Measurements from ENCODE around the gene RRP15.

RRP15 gene

GRCh38 chr1:218342091-218342490, 57.0 kb downstream of the RRP15 start:
- no peak for DNase-seq

- peak; percentile 85 for DNase-seq
These were observed 60.0 kb downstream of the RRP15 start, which contains the start of gene TGFB2 for GRCh38 chr1:218344814-218345672. Gene TGFB2 (plus strand): TSS chr1:218345336. CDS start chr1:218346702, 1,366 bp downstream.

DNA sequence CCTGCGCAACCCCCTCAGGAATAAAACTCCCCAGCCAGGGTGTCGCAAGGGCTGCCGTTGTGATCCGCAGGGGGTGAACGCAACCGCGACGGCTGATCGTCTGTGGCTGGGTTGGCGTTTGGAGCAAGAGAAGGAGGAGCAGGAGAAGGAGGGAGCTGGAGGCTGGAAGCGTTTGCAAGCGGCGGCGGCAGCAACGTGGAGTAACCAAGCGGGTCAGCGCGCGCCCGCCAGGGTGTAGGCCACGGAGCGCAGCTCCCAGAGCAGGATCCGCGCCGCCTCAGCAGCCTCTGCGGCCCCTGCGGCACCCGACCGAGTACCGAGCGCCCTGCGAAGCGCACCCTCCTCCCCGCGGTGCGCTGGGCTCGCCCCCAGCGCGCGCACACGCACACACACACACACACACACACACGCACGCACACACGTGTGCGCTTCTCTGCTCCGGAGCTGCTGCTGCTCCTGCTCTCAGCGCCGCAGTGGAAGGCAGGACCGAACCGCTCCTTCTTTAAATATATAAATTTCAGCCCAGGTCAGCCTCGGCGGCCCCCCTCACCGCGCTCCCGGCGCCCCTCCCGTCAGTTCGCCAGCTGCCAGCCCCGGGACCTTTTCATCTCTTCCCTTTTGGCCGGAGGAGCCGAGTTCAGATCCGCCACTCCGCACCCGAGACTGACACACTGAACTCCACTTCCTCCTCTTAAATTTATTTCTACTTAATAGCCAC, 60.7 kb downstream of the RRP15 start:
- DNase-seq, result peak; percentile 78

- DNase-seq, result peak; percentile 47
These were observed 61.5 kb downstream of the RRP15 start for GRCh38 chr1:218346391-218347204.

GRCh38 chr1:218347336-218347722, 62.2 kb downstream of the RRP15 start:
- peak; percentile 59 for DNase-seq

DNA sequence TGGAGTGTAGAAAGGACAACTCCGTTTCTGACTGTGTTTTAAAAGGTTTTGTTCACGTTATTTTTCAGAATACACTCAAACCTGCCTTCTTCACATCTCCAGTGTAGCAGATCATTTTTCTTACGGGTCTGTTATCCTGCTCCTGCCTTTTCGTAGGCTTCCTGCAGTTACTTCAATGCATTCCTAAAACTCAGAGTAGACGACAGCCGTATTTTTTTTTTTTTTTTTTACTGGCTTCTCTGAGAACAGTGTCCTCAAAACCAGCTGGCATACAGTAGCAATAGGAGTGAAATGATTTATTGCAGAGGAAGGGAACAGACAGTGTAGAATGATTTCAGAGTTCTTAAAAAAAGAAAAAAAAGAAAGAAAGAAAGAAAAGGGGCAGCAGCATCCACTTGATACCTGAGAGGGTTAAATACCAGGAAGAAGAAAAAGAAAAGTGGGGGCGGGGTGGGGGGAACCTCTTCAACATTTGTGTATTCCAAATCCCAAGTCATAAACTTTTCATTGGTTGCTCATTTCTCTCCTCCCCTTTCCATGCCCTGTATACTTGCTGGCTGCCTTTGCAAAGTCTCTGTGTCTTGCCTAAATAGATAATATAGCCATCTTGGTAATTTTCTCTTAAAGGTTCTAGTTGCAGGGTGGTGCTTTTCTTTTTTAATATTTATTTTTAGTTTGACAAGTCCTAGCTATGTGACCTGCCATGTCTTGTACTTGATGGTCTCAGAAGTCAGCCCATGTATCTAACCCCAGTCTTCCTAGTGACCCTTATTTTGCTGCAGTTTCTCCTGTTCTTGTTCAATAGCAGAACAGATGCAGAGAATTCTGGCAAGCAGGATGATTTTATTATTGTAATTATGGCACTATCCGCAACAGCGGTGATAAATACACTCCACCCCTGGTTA, 62.9 kb downstream of the RRP15 start:
- DNase-seq, result peak; percentile 85

DNA sequence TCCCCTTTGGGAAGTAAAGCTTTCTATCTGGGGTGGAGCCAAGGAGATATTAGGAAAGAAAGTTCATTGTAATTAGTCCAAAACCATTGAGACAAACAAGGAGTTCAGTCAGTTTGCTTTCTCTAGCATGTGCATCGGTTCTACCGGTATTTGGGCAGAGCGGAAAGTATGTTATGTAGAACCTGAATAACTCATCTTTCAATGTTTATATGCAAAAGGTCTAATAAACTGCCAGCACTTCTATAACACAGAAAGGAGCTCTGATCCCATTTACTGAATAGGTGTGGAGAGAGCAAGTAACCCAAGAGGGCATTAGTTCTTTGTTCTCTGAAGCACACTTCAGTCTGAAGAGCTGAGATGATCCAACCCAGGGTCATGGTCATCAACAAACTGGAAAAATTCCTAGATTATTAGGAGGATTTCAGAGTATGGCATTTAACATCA, 63.6 kb downstream of the RRP15 start:
- no peak for DNase-seq

- peak; percentile 47 for DNase-seq
These were observed 64.4 kb downstream of the RRP15 start for GRCh38 chr1:218349348-218350034.

GRCh38 chr1:218350035-218350525, 65.0 kb downstream of the RRP15 start:
- no peak for DNase-seq

GRCh38 chr1:218350801-218351266, 65.7 kb downstream of the RRP15 start:
- DNase-seq, result peak; percentile 96

DNA sequence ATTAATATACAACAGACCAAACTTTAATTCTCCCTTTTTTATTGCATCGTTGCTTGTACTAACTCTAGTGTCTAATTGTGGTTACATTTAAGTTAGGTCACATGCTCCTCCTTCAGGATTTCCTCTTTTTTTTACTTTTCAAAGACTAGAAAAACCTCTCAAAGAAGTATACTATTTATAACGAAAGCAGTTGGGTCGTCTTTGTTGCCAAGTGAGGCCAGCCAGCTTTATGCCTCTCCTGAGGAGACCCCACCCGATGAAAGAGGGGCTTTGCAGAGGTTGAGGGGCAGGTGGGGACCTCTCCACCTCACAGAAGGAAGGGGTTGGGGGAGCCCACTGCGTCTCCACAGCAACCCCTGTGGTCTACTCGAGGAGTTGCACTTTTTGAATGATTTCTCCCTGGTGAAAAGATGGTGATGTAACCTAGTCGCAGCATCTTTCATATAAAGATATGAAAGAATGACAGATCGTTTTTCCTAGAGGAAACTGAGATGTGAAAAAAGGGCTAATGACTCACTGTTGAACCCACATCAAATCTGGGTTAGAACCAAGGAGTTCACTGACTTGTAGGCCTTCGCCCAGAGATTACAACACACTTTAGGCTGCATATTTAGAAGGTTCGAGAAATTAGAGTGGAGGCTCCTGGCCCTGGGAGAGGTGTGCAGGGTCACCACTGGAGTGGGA, 66.4 kb downstream of the RRP15 start:
- DNase-seq, result peak; percentile 70

GRCh38 chr1:218352075-218352438, 67.0 kb downstream of the RRP15 start:
- no peak for DNase-seq

- DNase-seq, result no peak
These were observed 68.6 kb downstream of the RRP15 start for GRCh38 chr1:218353656-218354055.

- no peak for DNase-seq
These were observed 70.2 kb downstream of the RRP15 start for GRCh38 chr1:218355278-218355677.

- no peak for DNase-seq
These were observed 72.3 kb downstream of the RRP15 start for GRCh38 chr1:218357211-218357892.

DNA sequence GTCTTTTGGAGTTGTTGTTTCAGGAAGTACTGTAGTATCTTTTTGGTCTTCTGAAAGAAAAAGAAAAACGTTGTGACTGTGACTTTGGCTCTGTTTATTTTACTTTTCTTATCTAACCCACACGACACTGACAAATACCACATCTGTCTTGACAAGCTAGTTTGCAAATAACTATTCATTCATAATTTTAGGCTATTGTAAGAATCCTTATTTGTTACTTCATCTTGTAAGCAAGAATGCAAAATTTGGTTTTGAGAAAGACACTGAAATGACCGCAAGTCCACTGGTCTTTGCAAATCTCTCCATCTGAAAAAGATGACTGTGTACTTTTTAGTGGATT, 72.8 kb downstream of the RRP15 start:
- DNase-seq, result no peak

- peak; percentile 66 for DNase-seq
These were observed 76.4 kb downstream of the RRP15 start for GRCh38 chr1:218361298-218362065.

- no peak for DNase-seq
These were observed 77.5 kb downstream of the RRP15 start for GRCh38 chr1:218362418-218363076.
